SHP77 (cell line): ENCODE results near the gene PSMB2.
A peak's percentile ranks its signal among the peaks of the same experiment; 100 is the strongest.
"Not testable (repeated sequence)": the region's sequence is repeated elsewhere in the genome, so short reads cannot be mapped to it uniquely, and the experiment has no call there.

Source experiments
- DNase-seq, 2 experiments: peaks; one replicate each; lab custom pipeline; 2025; lab: John Stamatoyannopoulos, UW

PSMB2 gene

GRCh38 chr1:35641233-35641866 is at the start of gene PSMB2:
TSS of gene PSMB2 (minus strand) at chr1:35641526. CDS start at chr1:35641432, 94 bp downstream.
- peak; percentile 94 to 95 for DNase-seq

GRCh38 chr1:35691080-35691479 is 49.8 kb upstream of the PSMB2 start:
- no peak for DNase-seq

GRCh38 chr1:35690103-35690502 is 48.8 kb upstream of the PSMB2 start:
- not testable (repeated sequence) for DNase-seq

GRCh38 chr1:35688161-35688560 is 46.8 kb upstream of the PSMB2 start:
- DNase-seq = no peak

GRCh38 chr1:35683012-35683411 is 41.7 kb upstream of the PSMB2 start:
- DNase-seq = no peak

GRCh38 chr1:35680271-35680670 is 38.9 kb upstream of the PSMB2 start:
- no peak for DNase-seq

- DNase-seq = no peak
Observed at GRCh38 chr1:35675773-35676172, 34.4 kb upstream of the PSMB2 start.

GRCh38 chr1:35674111-35674510 is 32.8 kb upstream of the PSMB2 start:
- no peak for DNase-seq

GRCh38 chr1:35672116-35672515 is 30.8 kb upstream of the PSMB2 start:
- no peak for DNase-seq

GRCh38 chr1:35668506-35668905 is 27.2 kb upstream of the PSMB2 start:
- no peak for DNase-seq

- no peak for DNase-seq
Observed at GRCh38 chr1:35666916-35667315, 25.6 kb upstream of the PSMB2 start.

GRCh38 chr1:35666216-35666615 is 24.9 kb upstream of the PSMB2 start:
- no peak for DNase-seq

GRCh38 chr1:35663434-35663833 is 22.1 kb upstream of the PSMB2 start:
- DNase-seq = no peak

GRCh38 chr1:35661474-35661795 is 20.1 kb upstream of the PSMB2 start:
- DNase-seq = no peak

GRCh38 chr1:35660581-35661473 is 19.5 kb upstream of the PSMB2 start:
- DNase-seq = no peak

GRCh38 chr1:35659589-35659988 is 18.3 kb upstream of the PSMB2 start:
- no peak for DNase-seq

- DNase-seq = no peak
Observed at GRCh38 chr1:35657851-35658250, 16.5 kb upstream of the PSMB2 start.

GRCh38 chr1:35656863-35657232 is 15.5 kb upstream of the PSMB2 start:
- no peak for DNase-seq

GRCh38 chr1:35656148-35656862 is 15.0 kb upstream of the PSMB2 start:
- DNase-seq = no peak

GRCh38 chr1:35655196-35655595 is 13.9 kb upstream of the PSMB2 start:
- no peak for DNase-seq

GRCh38 chr1:35650416-35650815 is 9.1 kb upstream of the PSMB2 start:
- peak in 1 of 2 experiments; percentile 16 for DNase-seq

GRCh38 chr1:35646043-35646442 is 4.7 kb upstream of the PSMB2 start:
- no peak for DNase-seq

GRCh38 chr1:35644204-35644603 is 2.9 kb upstream of the PSMB2 start:
- DNase-seq = peak; percentile 13 to 34
